PC-9 (cell line): ENCODE results near the gene DENND2A. TPM values are rescaled to one million over a fixed set of nuclear protein-coding genes. Genes with fewer than 3 reads are reported as not detected.
A peak's percentile ranks its signal among the peaks of the same experiment; 100 is the strongest.

Experiments
- BruUV-seq: library from RNA; stranded (reverse); fragments of 400-500 nt; replicated peaks from 2 replicates; lab custom pipeline; 2021; lab: Mats Ljungman, UMichigan
- CTCF ChIA-PET: fragments of 300-600 bp; sonication (Branson Sonifier 250); formaldehyde crosslinking; loops from one replicate; lab custom pipeline; 2022; ENCODE audit warnings: antibody characterized with exemption; lab: Charles Lee
- POLR2A ChIA-PET: fragments of 300-600 bp; sonication (Branson Sonifier 250); formaldehyde crosslinking; loops from one replicate; lab custom pipeline; 2022; ENCODE audit warnings: antibody characterized with exemption; ENCODE audit not compliant: unreplicated experiment; lab: Charles Lee
- DNase-seq, 2 experiments: peaks; one replicate each; pipeline versions ENCODE4 v3.0.0 to v3.0.0-alpha.2; 2015 to 2022; ENCODE audit warnings: mixed read lengths in 1 of 2
- H2AFZ ChIP-seq: fragments of 200-600 bp; sonication (generic); 2 replicates; pipeline ENCODE4 v1.8.1; 2017; ENCODE audit warnings: antibody characterized with exemption
- H3F3A ChIP-seq: fragments of 200-600 bp; sonication (generic); 2 replicates; pipeline ENCODE4 v1.8.1; 2017; ENCODE audit warnings: antibody characterized with exemption, mild to moderate bottlenecking, low read depth; ENCODE audit not compliant: insufficient read depth
- H3K27ac ChIP-seq: fragments of 200-600 bp; sonication (generic); 2 replicates; pipeline ENCODE4 v1.6.1; 2016; ENCODE audit warnings: mixed run types
- H3K27me3 ChIP-seq: fragments of 200-600 bp; sonication (generic); 2 replicates; pipeline ENCODE4 v1.6.1; 2016; ENCODE audit warnings: low read depth, mixed run types; ENCODE audit not compliant: insufficient read depth
- H3K36me3 ChIP-seq: fragments of 200-600 bp; sonication (generic); 2 replicates; pipeline ENCODE4 v1.6.1; 2016; ENCODE audit warnings: low read depth, mixed run types
- H3K4me1 ChIP-seq: fragments of 200-600 bp; sonication (generic); replicated peaks from 2 replicates; pipeline ENCODE4 v1.6.1; 2016; ENCODE audit warnings: mixed run types; ENCODE audit not compliant: insufficient read depth
- H3K4me2 ChIP-seq: fragments of 200-600 bp; sonication (generic); 2 replicates; pipeline ENCODE4 v1.6.1; 2017; ENCODE audit warnings: mixed run types
- H3K4me3 ChIP-seq: fragments of 200-600 bp; sonication (generic); 2 replicates; pipeline ENCODE4 v1.6.1; 2016; ENCODE audit warnings: mixed run types
- H3K79me2 ChIP-seq: fragments of 200-600 bp; sonication (generic); 2 replicates; pipeline ENCODE4 v1.6.1; 2017; ENCODE audit warnings: low read depth, mixed run types
- H3K9me2 ChIP-seq: fragments of 200-600 bp; sonication (generic); 2 replicates; pipeline ENCODE4 v1.8.1; 2017; ENCODE audit warnings: mild to moderate bottlenecking; ENCODE audit not compliant: insufficient read depth
- H3K9me3 ChIP-seq: fragments of 200-600 bp; sonication (generic); 2 replicates; pipeline ENCODE4 v1.8.1; 2016; ENCODE audit warnings: low read depth; ENCODE audit not compliant: insufficient read depth
- H4K20me1 ChIP-seq: fragments of 200-600 bp; sonication (generic); 2 replicates; pipeline ENCODE4 v1.8.1; 2017; ENCODE audit not compliant: insufficient read depth
- EZH2 ChIP-seq: fragments of 200-600 bp; sonication (generic); IDR thresholded peaks from 2 replicates; pipeline ENCODE4 v1.8.0; 2017; ENCODE audit warnings: antibody characterized with exemption, low read depth
- intact Hi-C: fragments of 100-400 bp; cut with micrococcal nuclease; formaldehyde crosslinking; loops from one replicate; pipeline ENCODE4 v1.10.0; 2022; ENCODE audit not compliant: unreplicated experiment
- total RNA-seq: library from RNA; stranded (reverse); gene quantifications from 2 replicates; pipeline ENCODE4 v1.2.3, GENCODE V29; 2021
- TF ChIP-seq, protein P1 (sequence below): fragments of 200-600 bp; sonication (generic); conservative IDR thresholded peaks from 2 replicates; pipeline ENCODE4 v1.6.1; 2017; ENCODE audit warnings: mixed run types, antibody characterized with exemption, mild to moderate bottlenecking, moderate library complexity

The DENND2A gene
- total RNA-seq, 1 experiment from 2014 or later = 4.2 TPM

DNA sequence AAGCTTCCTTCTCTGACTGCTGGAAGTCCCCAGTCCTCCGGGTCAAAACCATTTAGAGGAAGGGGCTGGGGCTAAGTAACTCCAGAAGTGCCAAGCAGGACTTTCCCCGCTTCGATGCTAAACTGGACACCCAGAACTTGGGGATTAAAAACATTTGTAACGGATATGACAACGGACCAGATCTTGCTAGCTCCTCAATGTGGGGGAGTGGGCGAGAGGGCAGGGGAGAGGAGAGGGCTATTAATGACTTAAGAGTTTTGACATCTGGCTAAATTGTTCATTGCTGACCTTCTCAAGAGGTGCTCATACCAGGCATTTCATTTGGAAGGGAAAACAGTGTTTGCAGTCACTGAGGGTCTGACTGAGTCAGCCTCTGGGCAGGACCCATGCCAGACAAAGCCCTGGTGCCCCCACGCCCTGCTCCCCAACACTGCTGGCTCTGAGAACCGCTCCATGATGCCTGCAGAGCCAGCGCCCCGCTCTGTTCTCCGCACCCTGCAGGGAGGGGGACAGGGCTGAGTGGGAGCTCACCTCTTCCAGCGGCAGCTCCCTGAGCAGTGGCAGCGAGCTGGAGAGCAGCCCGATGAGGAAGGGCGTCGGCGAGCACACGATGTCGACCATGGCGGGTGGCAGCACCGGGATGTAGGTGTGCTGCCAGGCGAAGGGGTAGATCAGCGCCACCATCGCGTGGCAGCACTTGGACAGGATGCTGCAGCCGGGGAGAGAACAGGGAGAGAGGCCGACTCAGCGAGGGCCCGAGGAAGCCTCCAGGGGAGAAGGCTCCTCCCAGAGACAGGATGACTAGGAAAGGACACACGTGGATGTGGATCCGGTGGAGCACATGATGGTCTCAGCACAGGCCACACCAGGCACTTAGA is 113.6 kb downstream of the DENND2A start:
- H4K20me1 ChIP-seq = no peaks in the 10 kb centered on the region
- intact Hi-C loops = no loop called here
- peaks cover 16% of the 10 kb centered on the region for H3K4me1 ChIP-seq
- TF ChIP-seq, protein P1, sequence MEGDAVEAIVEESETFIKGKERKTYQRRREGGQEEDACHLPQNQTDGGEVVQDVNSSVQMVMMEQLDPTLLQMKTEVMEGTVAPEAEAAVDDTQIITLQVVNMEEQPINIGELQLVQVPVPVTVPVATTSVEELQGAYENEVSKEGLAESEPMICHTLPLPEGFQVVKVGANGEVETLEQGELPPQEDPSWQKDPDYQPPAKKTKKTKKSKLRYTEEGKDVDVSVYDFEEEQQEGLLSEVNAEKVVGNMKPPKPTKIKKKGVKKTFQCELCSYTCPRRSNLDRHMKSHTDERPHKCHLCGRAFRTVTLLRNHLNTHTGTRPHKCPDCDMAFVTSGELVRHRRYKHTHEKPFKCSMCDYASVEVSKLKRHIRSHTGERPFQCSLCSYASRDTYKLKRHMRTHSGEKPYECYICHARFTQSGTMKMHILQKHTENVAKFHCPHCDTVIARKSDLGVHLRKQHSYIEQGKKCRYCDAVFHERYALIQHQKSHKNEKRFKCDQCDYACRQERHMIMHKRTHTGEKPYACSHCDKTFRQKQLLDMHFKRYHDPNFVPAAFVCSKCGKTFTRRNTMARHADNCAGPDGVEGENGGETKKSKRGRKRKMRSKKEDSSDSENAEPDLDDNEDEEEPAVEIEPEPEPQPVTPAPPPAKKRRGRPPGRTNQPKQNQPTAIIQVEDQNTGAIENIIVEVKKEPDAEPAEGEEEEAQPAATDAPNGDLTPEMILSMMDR = no peak
- TF ChIP-seq EZH2 = no peak
- no peak overlapping the region for H3K4me3 ChIP-seq
- H3F3A ChIP-seq = 0 out of 2 replicates have a peak, but pooled peaks cover 15% of the 10 kb centered on the region
- no peaks in the 10 kb centered on the region for H3K27me3 ChIP-seq
- no peak overlapping the region for H3K27ac ChIP-seq
- H3K79me2 ChIP-seq = no peaks in the 10 kb centered on the region
- no peaks in the 10 kb centered on the region for H3K9me2 ChIP-seq
- DNase-seq = no peak
- no peaks in the 10 kb centered on the region for H3K36me3 ChIP-seq
- BruUV-seq = no TSS peak
- 0 out of 2 replicates have a peak overlapping the region, but pooled peaks have one; percentile 24 for H3K4me2 ChIP-seq
- ChIA-PET CTCF (interaction anchor here (0.6 kb wide), 1 partner anchor 98 kb away, joined by 5 read pairs; no protein-coding TSS in a partner anchor), POLR2A (no interaction called here)
- H3K9me3 ChIP-seq = no peaks in the 10 kb centered on the region
- H2AFZ ChIP-seq = no peak overlapping the region

DNA sequence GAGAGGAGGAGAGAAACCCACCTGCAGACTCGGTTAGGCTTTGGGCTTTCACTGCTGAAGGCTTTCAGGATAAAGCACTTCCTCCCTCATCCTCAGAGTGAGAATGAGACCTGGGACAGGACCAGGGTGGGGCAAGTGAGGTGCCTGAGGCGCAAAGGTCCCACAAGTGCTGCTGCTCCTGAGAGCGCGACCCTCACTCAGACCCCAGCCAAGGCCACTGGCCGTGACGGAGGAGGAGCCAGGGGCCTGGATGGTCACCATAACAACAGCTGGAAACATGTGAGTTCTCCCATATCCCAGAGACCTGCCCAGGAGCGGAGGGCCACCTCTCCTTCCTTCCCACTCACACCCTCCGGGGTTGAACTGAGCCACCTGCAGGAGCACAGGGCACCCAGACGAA is 114.4 kb downstream of the DENND2A start:
- Histone ChIP-seq H3F3A (0 out of 2 replicates have a peak, but pooled peaks cover 15% of the 10 kb centered on the region), H3K9me2 (no peaks in the 10 kb centered on the region), H3K4me2 (peak overlapping the region; percentile 24), H3K79me2 (no peaks in the 10 kb centered on the region), H4K20me1 (no peaks in the 10 kb centered on the region), H2AFZ (no peak overlapping the region), H3K4me1 (peaks cover 16% of the 10 kb centered on the region), H3K27me3 (no peaks in the 10 kb centered on the region), H3K4me3 (no peak overlapping the region), H3K27ac (no peak overlapping the region), H3K36me3 (no peaks in the 10 kb centered on the region), H3K9me3 (no peaks in the 10 kb centered on the region)
- no peak for TF ChIP-seq EZH2
- TF ChIP-seq, protein P1 = no peak
- ChIA-PET CTCF (interaction anchor here (0.6 to 0.8 kb wide), 2 partner anchors 39 to 99 kb away, joined by 3 to 5 read pairs; no protein-coding TSS in a partner anchor), POLR2A (interaction anchor here (0.6 kb wide), 1 partner anchor 14 kb away, joined by 3 read pairs; no protein-coding TSS in a partner anchor)
- intact Hi-C loops = no loop called here
- no TSS peak for BruUV-seq
- DNase-seq = no peak

DNA sequence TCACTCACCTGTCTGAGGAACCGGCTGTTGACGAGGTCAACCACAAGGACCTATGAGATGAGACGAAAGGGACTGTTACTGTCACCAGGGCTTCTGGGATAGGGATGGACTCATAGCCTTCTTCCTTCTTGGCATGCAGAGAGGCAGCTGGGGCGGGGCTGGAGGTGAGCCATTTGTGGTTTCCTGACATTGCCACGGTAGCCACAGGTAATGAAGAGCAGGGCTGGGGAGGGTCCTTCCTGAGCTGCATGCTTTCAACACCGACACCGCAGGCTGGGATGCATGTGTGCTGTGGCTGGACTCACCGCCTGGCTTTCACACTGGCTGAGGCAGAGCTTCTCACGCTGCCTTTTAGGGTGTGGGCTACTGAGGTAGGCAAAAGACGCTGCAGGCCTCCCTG is 114.9 kb downstream of the DENND2A start:
- DNase-seq = peak; percentile 65 to 86
- Histone ChIP-seq H3F3A (0 out of 2 replicates have a peak, but pooled peaks cover 15% of the 10 kb centered on the region), H3K4me3 (no peak overlapping the region), H3K27me3 (no peaks in the 10 kb centered on the region), H2AFZ (no peak overlapping the region), H3K4me2 (peak overlapping the region; percentile 24), H3K4me1 (peaks cover 16% of the 10 kb centered on the region), H3K9me2 (no peaks in the 10 kb centered on the region), H4K20me1 (no peaks in the 10 kb centered on the region), H3K9me3 (no peaks in the 10 kb centered on the region), H3K79me2 (no peaks in the 10 kb centered on the region), H3K36me3 (no peaks in the 10 kb centered on the region), H3K27ac (no peak overlapping the region)
- ChIA-PET POLR2A (interaction anchor here (0.5 to 0.6 kb wide), 3 partner anchors 13 to 102 kb away, joined by 3 to 7 read pairs (median 3); no protein-coding TSS in a partner anchor), CTCF (interaction anchor here (0.8 to 1.0 kb wide), 2 partner anchors 39 to 48 kb away, joined by 3 read pairs; no protein-coding TSS in a partner anchor)
- BruUV-seq = no TSS peak
- intact Hi-C loops = loop anchor here (2.0 kb wide), 3 partner anchors 15 to 101 kb away; no protein-coding TSS in a partner anchor
- TF ChIP-seq EZH2 = no peak
- TF ChIP-seq, protein P1 = no peak
